Transverse colon (tissue), 4 donors: Measurements from ENCODE around the gene PAK1. TPM values are rescaled to one million over a fixed set of nuclear protein-coding genes. Genes with fewer than 3 reads are reported as not detected.

Experiments
- DNase-seq: peaks from one replicate; pipeline ENCODE4 v3.0.0-alpha.2; 2019
- H3K27ac ChIP-seq, 4 donors: fragments of 200-600 bp; sonication (generic); 2 replicates each; pipeline ENCODE4 v1.5.1; 2016 to 2018; ENCODE audit warnings: inconsistent platforms in 4 of 4
- H3K27me3 ChIP-seq: fragments of 200-600 bp; sonication (generic); 2 replicates; pipeline ENCODE4 v1.5.1; 2017; ENCODE audit warnings: inconsistent platforms
- H3K36me3 ChIP-seq, 4 donors: fragments of 200-600 bp; sonication (generic); 2 replicates each; pipeline ENCODE4 v1.5.1; 2017 to 2019; ENCODE audit warnings: inconsistent platforms in 4 of 4
- H3K4me1 ChIP-seq, 4 donors: fragments of 200-600 bp; sonication (generic); 2 replicates each; pipeline ENCODE4 v1.5.1; 2017 to 2020; ENCODE audit warnings: inconsistent platforms in 4 of 4
- H3K4me3 ChIP-seq, 4 donors: fragments of 200-600 bp; sonication (generic); 1 replicate in 1 of 4; 2 replicates in 3 of 4; pipeline versions ENCODE4 v1.5.1 to v1.6.1; 2017 to 2019; ENCODE audit warnings: inconsistent platforms in 4 of 4
- H3K9me3 ChIP-seq, 2 donors: fragments of 200-600 bp; sonication (generic); 2 replicates each; pipeline ENCODE4 v1.5.1; 2017 to 2019; ENCODE audit warnings: inconsistent platforms in 2 of 2
- CTCF ChIP-seq, 5 experiments: fragments of 200-600 bp in 3 of 5; fragments of 450-650 bp in 2 of 5; sonication (generic) in 3 of 5; IDR thresholded peaks; 1 replicate in 2 of 5; 2 replicates in 3 of 5; pipeline ENCODE4 v1.5.1; 2016 to 2017; ENCODE audit warnings: antibody characterized with exemption in 5 of 5, inconsistent platforms in 3 of 5, mild to moderate bottlenecking in 2 of 5, moderate library complexity in 1 of 5
- EP300 ChIP-seq: sonication (generic); formaldehyde crosslinking; IDR thresholded peaks from one replicate; pipeline ENCODE4 v1.6.1; 2017; ENCODE audit warnings: antibody characterized with exemption, low read depth
- POLR2A ChIP-seq: fragments of 450-650 bp; IDR thresholded peaks from one replicate; pipeline ENCODE4 v1.6.1; 2016; ENCODE audit warnings: antibody characterized with exemption, mild to moderate bottlenecking, moderate library complexity
- POLR2AphosphoS5 ChIP-seq, 3 donors: sonication (generic); formaldehyde crosslinking; IDR thresholded peaks; one replicate each; pipeline ENCODE4 v1.6.1; 2016; ENCODE audit warnings: antibody characterized with exemption in 3 of 3
- WGBS, 2 donors: methylation state at CpG; one replicate each; pipeline ENCODE4 v1.1.5; 2018; ENCODE audit warnings: low coverage in 1 of 2; 5-methylcytosine and 5-hydroxymethylcytosine counted together
- in situ Hi-C, 4 donors: fragments of 200-750 bp; cut with MboI; loops; one replicate each; pipeline versions ENCODE4 v1.15.0 to v1.15.1; 2017; ENCODE audit warnings: low sequenced_read_pairs in 3 of 4, low pct_ligation_motif_present in 1 of 4, low pct_unique_long_range_greater_than_20kb in 1 of 4
- intact Hi-C: fragments of 100-400 bp; cut with DNase I; formaldehyde crosslinking; loops from one replicate; pipeline ENCODE4 v1.15.1; 2023; ENCODE audit warnings: low total_unique reads
- total RNA-seq, 4 donors: library from RNA; depleted of rRNA; stranded (reverse); fragments of >200 nt; gene quantifications; one replicate each; pipeline ENCODE4 v1.1.0, GENCODE V29; 2016

The PAK1 gene
- total RNA-seq, 4 donors from 2014 or later: 104 to 222 (median 128) TPM

GRCh38 chr11:77510851-77511250, 37.0 kb upstream of the PAK1 start:
- Histone ChIP-seq H3K9me3 (no peaks in the 10 kb centered on the region), H3K4me3 (no peak overlapping the region), H3K36me3 (no peaks in the 10 kb centered on the region), H3K27ac (no peak overlapping the region), H3K27me3 (no peaks in the 10 kb centered on the region), H3K4me1 (peaks cover 0 to 14% (median 5%) of the 10 kb centered on the region in 4 donors)
- intact Hi-C loops (no loop called here), in situ Hi-C loops (no loop called here)
- 71 to 86% methylated on average over 1 of the region's 1 CpG for WGBS, 2 donors
- no peak for DNase-seq
- no peak for TF ChIP-seq POLR2A
- no peak for TF ChIP-seq POLR2AphosphoS5 (IDR thresholded peaks at IDR 0.05)
- TF ChIP-seq CTCF (IDR thresholded peaks at IDR 0.05): no peak
- TF ChIP-seq EP300: no peak

GRCh38 chr11:77510095-77510494, 36.2 kb upstream of the PAK1 start:
- no peaks in the 10 kb centered on the region for H3K9me3 ChIP-seq
- intact Hi-C loops (no loop called here), in situ Hi-C loops (no loop called here)
- H3K27me3 ChIP-seq: no peaks in the 10 kb centered on the region
- DNase-seq: no peak
- no peak overlapping the region for H3K4me3 ChIP-seq
- H3K4me1 ChIP-seq: peaks cover 0 to 8% (median 4%) of the 10 kb centered on the region in 4 donors
- TF ChIP-seq POLR2A: no peak
- TF ChIP-seq EP300: no peak
- no peak for TF ChIP-seq POLR2AphosphoS5 (IDR thresholded peaks at IDR 0.05)
- TF ChIP-seq CTCF (IDR thresholded peaks at IDR 0.05): no peak
- no peaks in the 10 kb centered on the region for H3K36me3 ChIP-seq
- WGBS, 2 donors: 89 to 90% methylated on average over 2 to 3 of the region's 3 CpGs
- H3K27ac ChIP-seq: no peak overlapping the region

GRCh38 chr11:77508019-77508418, 34.1 kb upstream of the PAK1 start:
- WGBS, 2 donors: 53 to 77% methylated on average over 2 of the region's 2 CpGs
- no peak for DNase-seq
- no peak overlapping the region for H3K4me3 ChIP-seq
- no peak for TF ChIP-seq POLR2AphosphoS5 (IDR thresholded peaks at IDR 0.05)
- TF ChIP-seq EP300: no peak
- peak in 1 of 5 experiments; percentile 3 for TF ChIP-seq CTCF (IDR thresholded peaks at IDR 0.05)
- no peak for TF ChIP-seq POLR2A
- H3K36me3 ChIP-seq: no peaks in the 10 kb centered on the region
- H3K27ac ChIP-seq: no peak overlapping the region
- no peaks in the 10 kb centered on the region for H3K27me3 ChIP-seq
- intact Hi-C loops (no loop called here), in situ Hi-C loops (no loop called here)
- H3K4me1 ChIP-seq: peaks cover 0 to 6% (median 2%) of the 10 kb centered on the region in 4 donors
- no peaks in the 10 kb centered on the region for H3K9me3 ChIP-seq

GRCh38 chr11:77506857-77507256, 33.0 kb upstream of the PAK1 start:
- no peak overlapping the region for H3K4me3 ChIP-seq
- WGBS, 2 donors: 45% methylated on average over 2 of the region's 2 CpGs
- intact Hi-C loops: no loop called here
- in situ Hi-C loops: no loop called here
- no peaks in the 10 kb centered on the region for H3K36me3 ChIP-seq
- peaks cover 0 to 8% (median 3%) of the 10 kb centered on the region in 4 donors for H3K4me1 ChIP-seq
- TF ChIP-seq POLR2A: no peak
- TF ChIP-seq EP300: no peak
- TF ChIP-seq POLR2AphosphoS5 (IDR thresholded peaks at IDR 0.05): no peak
- no peak for TF ChIP-seq CTCF (IDR thresholded peaks at IDR 0.05)
- no peaks in the 10 kb centered on the region for H3K27me3 ChIP-seq
- no peaks in the 10 kb centered on the region for H3K9me3 ChIP-seq
- no peak overlapping the region for H3K27ac ChIP-seq
- peak; percentile 57 for DNase-seq
